Endothelial cell of umbilical vein (primary cell): ENCODE data around the gene CECR2. TPM values are rescaled to one million over a fixed set of nuclear protein-coding genes. Genes with fewer than 3 reads are reported as not detected.

ENCODE experiments used
- BruUV-seq: library from RNA; stranded (reverse); fragments of 400-500 nt; replicated peaks from 2 replicates; lab custom pipeline; 2021; lab: Mats Ljungman, UMichigan
- CTCF ChIA-PET: fragments of 300-600, 350-600 bp; sonication (Branson Sonifier 250); formaldehyde crosslinking; loops from one replicate; lab custom pipeline; 2021; ENCODE audit warnings: antibody characterized with exemption, inconsistent platforms; lab: Charles Lee
- POLR2A ChIA-PET: fragments of 300-600, 350-600 bp; sonication (Branson Sonifier 250); formaldehyde crosslinking; loops from one replicate; lab custom pipeline; 2021; ENCODE audit warnings: antibody characterized with exemption, inconsistent platforms; lab: Charles Lee
- DNase-seq: peaks from one replicate; pipeline ENCODE4 v3.0.0-alpha.2; 2011; ENCODE audit warnings: low read depth, low spot score
- FAIRE-seq: peaks from 2 replicates; lab custom pipeline; 2011; peaks lifted over from hg19 to GRCh38; lab: Jason Lieb, UNC
- H2AFZ ChIP-seq: 2 replicates; pipeline ENCODE4 v1.6.0; 2012; ENCODE audit warnings: low read depth, low read length, control low read depth, inconsistent platforms
- H3K27ac ChIP-seq: 2 replicates; pipeline ENCODE4 v1.5.1; 2011; ENCODE audit warnings: low read depth, mild to moderate bottlenecking, control low read depth, low read length, moderate library complexity; ENCODE audit not compliant: insufficient read depth
- H3K27me3 ChIP-seq, 2 experiments: 2 replicates each; pipeline versions ENCODE4 v1.6.0 to v1.6.1; 2011; ENCODE audit warnings: low read length in 2 of 2, mixed read lengths in 1 of 2; ENCODE audit not compliant: control insufficient read depth in 2 of 2, insufficient read depth in 2 of 2
- H3K36me3 ChIP-seq, 2 experiments: 2 replicates in 1 of 2; 3 replicates in 1 of 2; pipeline ENCODE4 v1.5.1; 2011; ENCODE audit warnings: low read length in 2 of 2, mild to moderate bottlenecking in 1 of 2, moderate library complexity in 1 of 2; ENCODE audit not compliant: control insufficient read depth in 2 of 2, insufficient read depth in 2 of 2; ENCODE audit errors: extremely low read depth in 1 of 2
- H3K4me1 ChIP-seq: 3 replicates; pipeline ENCODE4 v1.5.1; 2011; ENCODE audit warnings: mild to moderate bottlenecking, low read length; ENCODE audit not compliant: control insufficient read depth, insufficient read depth; ENCODE audit errors: extremely low read depth
- H3K4me2 ChIP-seq: 2 replicates; pipeline ENCODE4 v1.6.1; 2011; ENCODE audit warnings: low read length, control low read depth, mixed read lengths; ENCODE audit not compliant: insufficient read depth
- H3K4me3 ChIP-seq, 3 experiments: fragments of 200-600 bp in 1 of 3; sonication (generic), shearing (Covaris generic) in 1 of 3; replicated peaks in 1 of 3; 2 replicates each; pipeline ENCODE4 v1.5.1; 2011 to 2016; ENCODE audit warnings: control low read depth in 3 of 3, low read length in 3 of 3, mild to moderate bottlenecking in 2 of 3, inconsistent platforms in 1 of 3, low read depth in 1 of 3, moderate library complexity in 1 of 3; ENCODE audit not compliant: insufficient read depth in 1 of 3
- H3K79me2 ChIP-seq: 2 replicates; pipeline ENCODE4 v1.6.0; 2012; ENCODE audit warnings: low read length, inconsistent platforms; ENCODE audit not compliant: control insufficient read depth, insufficient read depth
- H3K9ac ChIP-seq: replicated peaks from 2 replicates; pipeline ENCODE3; 2011; ENCODE audit warnings: low read length, control low read depth; ENCODE audit not compliant: insufficient read depth; ENCODE audit errors: extremely low read depth
- H3K9me1 ChIP-seq: replicated peaks from 3 replicates; pipeline ENCODE4 v1.6.0; 2011; ENCODE audit warnings: mild to moderate bottlenecking, low read length; ENCODE audit not compliant: control insufficient read depth, insufficient read depth; ENCODE audit errors: extremely low read depth
- H3K9me3 ChIP-seq: replicated peaks from 2 replicates; pipeline ENCODE4 v1.5.1; 2012; ENCODE audit warnings: low read length, inconsistent platforms; ENCODE audit not compliant: control insufficient read depth, insufficient read depth
- H4K20me1 ChIP-seq: replicated peaks from 2 replicates; pipeline ENCODE3; 2011; ENCODE audit warnings: mild to moderate bottlenecking, low read length; ENCODE audit not compliant: control insufficient read depth, insufficient read depth; ENCODE audit errors: extremely low read depth
- CTCF ChIP-seq, 2 donors: IDR thresholded peaks; 1 replicate in 1 of 2; 2 replicates in 1 of 2; pipeline ENCODE4 v1.5.1; 2011; ENCODE audit warnings: low read length in 2 of 2, mild to moderate bottlenecking in 2 of 2, moderate library complexity in 2 of 2, control low read depth in 1 of 2, inconsistent platforms in 1 of 2, low read depth in 1 of 2; ENCODE audit not compliant: insufficient read depth in 1 of 2; ENCODE audit errors: extremely low read depth in 1 of 2
- EZH2 ChIP-seq: IDR thresholded peaks from 2 replicates; pipeline ENCODE4 v1.6.1; 2012; ENCODE audit warnings: borderline replicate concordance, low read depth, mild to moderate bottlenecking, moderate library complexity, low read length, inconsistent platforms; ENCODE audit not compliant: severe bottlenecking
- FOS ChIP-seq: IDR thresholded peaks from 2 replicates; pipeline ENCODE4 v1.6.1; 2011; ENCODE audit warnings: mild to moderate bottlenecking, low read length, moderate library complexity, borderline replicate concordance; ENCODE audit not compliant: insufficient read depth
- GATA2 ChIP-seq: IDR thresholded peaks from 2 replicates; pipeline ENCODE4 v1.7.0; 2011; ENCODE audit warnings: low read depth, mild to moderate bottlenecking, moderate library complexity, mixed read lengths, low read length; ENCODE audit not compliant: insufficient read length, insufficient read depth
- JUN ChIP-seq: IDR thresholded peaks from 2 replicates; pipeline ENCODE4 v1.6.1; 2011; ENCODE audit warnings: borderline replicate concordance, low read depth; ENCODE audit not compliant: insufficient read length, insufficient read depth
- MAX ChIP-seq: IDR thresholded peaks from 2 replicates; pipeline ENCODE4 v1.6.1; 2011; ENCODE audit not compliant: insufficient read depth, insufficient read length
- MYC ChIP-seq: IDR thresholded peaks from one replicate; pipeline ENCODE4 v1.6.1; 2011; ENCODE audit warnings: mild to moderate bottlenecking, low read depth, low read length
- POLR2A ChIP-seq: IDR thresholded peaks from 2 replicates; pipeline ENCODE4 v1.6.1; 2012; ENCODE audit warnings: low read depth, mild to moderate bottlenecking, control low read depth, low read length
- POLR2AphosphoS5 ChIP-seq: IDR thresholded peaks from 2 replicates; pipeline ENCODE4 v1.6.1; 2012; ENCODE audit warnings: low read depth, mild to moderate bottlenecking, control low read depth, low read length, moderate library complexity; ENCODE audit not compliant: insufficient read depth
- dilution Hi-C: fragments of 300-500 bp; cut with MboI; formaldehyde crosslinking; loops from one replicate; pipeline ENCODE4 v1.15.0; 2019; ENCODE audit warnings: low sequenced_read_pairs; ENCODE audit not compliant: extremely low pct_ligation_motif_present
- intact Hi-C: fragments of 100-400 bp; cut with micrococcal nuclease; formaldehyde crosslinking; loops from one replicate; pipeline ENCODE4 v1.10.0; 2022
- polyA plus RNA-seq, 4 experiments: library from polyadenylated mRNA; depleted of rRNA in 3 of 4; stranded (reverse) in 3 of 4; unstranded in 1 of 4; fragments of >200 nt; gene quantifications; 2 replicates each; pipeline versions ENCODE4 v1.2.1 to v1.2.3, GENCODE V29; 2011 to 2012; ENCODE audit warnings: missing spikeins in 1 of 4
- total RNA-seq: library from RNA; stranded (reverse); gene quantifications from 2 replicates; pipeline ENCODE4 v1.2.3, GENCODE V29; 2021

Gene CECR2
- total and polyA plus RNA-seq, 2 donors (not counting 3 experiments of a cell fraction or from before 2014, with no cell fraction given) = 0.01 TPM; not detected in 1

- no peaks in the 10 kb centered on the region for H3K4me1 ChIP-seq
- CTCF ChIA-PET = no interaction called here
- no peaks in the 10 kb centered on the region for H3K9me1 ChIP-seq
- POLR2A ChIA-PET = no interaction called here
- DNase-seq (no peak), FAIRE-seq (no peak)
- H3K9me3 ChIP-seq = no peaks in the 10 kb centered on the region
- dilution Hi-C loops = no loop called here
- no peaks in the 10 kb centered on the region for H4K20me1 ChIP-seq
- H3K79me2 ChIP-seq = no peaks in the 10 kb centered on the region
- no peak overlapping the region for H3K27ac ChIP-seq
- no TSS peak for BruUV-seq
- no peak overlapping the region for H2AFZ ChIP-seq
- intact Hi-C loops = no loop called here
- H3K4me3 ChIP-seq = no peak overlapping the region
- no peaks in the 10 kb centered on the region for H3K27me3 ChIP-seq
- H3K36me3 ChIP-seq = no peaks in the 10 kb centered on the region
- TF ChIP-seq JUN = no peak
- TF ChIP-seq POLR2AphosphoS5 = no peak
- no peak for TF ChIP-seq GATA2
- TF ChIP-seq FOS = no peak
- no peak for TF ChIP-seq POLR2A
- TF ChIP-seq MAX = no peak
- TF ChIP-seq EZH2 = no peak
- TF ChIP-seq MYC = no peak
- TF ChIP-seq CTCF (IDR thresholded peaks at IDR 0.05; ENCODE audit: extremely low read depth in 1 of 2, insufficient read depth in 1 of 2, low read depth in 1 of 2, low read length in 2 of 2) = no peak
- H3K4me2 ChIP-seq = no peak overlapping the region
- H3K9ac ChIP-seq = no peak overlapping the region
Measured at GRCh38 chr22:17390087-17390486, 20.8 kb downstream of the CECR2 start.
